CD8-positive, alpha-beta memory T cell (primary cell): ENCODE data around the gene FRMD4B. TPM values are rescaled to one million over a fixed set of nuclear protein-coding genes. Genes with fewer than 3 reads are reported as not detected.

Experiments used
- CTCF ChIA-PET: fragments of 350-600 bp; sonication (Branson Sonifier 250); formaldehyde crosslinking; loops from one replicate; lab custom pipeline; 2021; ENCODE audit warnings: antibody characterized with exemption; lab: Charles Lee
- POLR2A ChIA-PET: fragments of 350-600 bp; sonication (Branson Sonifier 250); formaldehyde crosslinking; loops from one replicate; lab custom pipeline; 2021; ENCODE audit warnings: antibody characterized with exemption; lab: Charles Lee
- DNase-seq, 5 donors: peaks; one replicate each; pipeline versions ENCODE4 v3.0.0 to v3.0.0-alpha.2; 2020 to 2022; ENCODE audit warnings: mixed read lengths in 1 of 5
- H3K27ac ChIP-seq: one replicate; pipeline ENCODE4 v1.7.0; 2013; ENCODE audit warnings: low read depth, mild to moderate bottlenecking, low read length, moderate library complexity
- H3K27me3 ChIP-seq: 2 replicates; pipeline ENCODE4 v1.7.0; 2013; ENCODE audit warnings: low read length, mild to moderate bottlenecking; ENCODE audit not compliant: insufficient read depth, poor library complexity, severe bottlenecking
- H3K36me3 ChIP-seq: 2 replicates; pipeline ENCODE4 v1.7.0; 2013; ENCODE audit warnings: mild to moderate bottlenecking, low read length, moderate library complexity; ENCODE audit not compliant: insufficient read depth
- H3K4me1 ChIP-seq: 2 replicates; pipeline ENCODE4 v1.7.0; 2013; ENCODE audit warnings: mild to moderate bottlenecking, low read length, moderate library complexity; ENCODE audit not compliant: insufficient read depth
- H3K4me3 ChIP-seq: 2 replicates; pipeline ENCODE4 v1.7.0; 2013; ENCODE audit warnings: mild to moderate bottlenecking, low read length
- H3K9me3 ChIP-seq: 2 replicates; pipeline ENCODE4 v1.7.0; 2013; ENCODE audit warnings: mild to moderate bottlenecking, low read length
- H3K27ac Mint-ChIP-seq, 8 donors: one replicate each; pipeline ENCODE4 v1.8.0; 2020 to 2021; ENCODE audit warnings: mixed read lengths in 8 of 8, mild to moderate bottlenecking in 6 of 8, inconsistent platforms in 3 of 8, moderate library complexity in 3 of 8
- H3K27me3 Mint-ChIP-seq, 2 donors: one replicate each; pipeline ENCODE4 v1.8.0; 2020 to 2021; ENCODE audit warnings: mixed read lengths in 2 of 2, mild to moderate bottlenecking in 1 of 2, moderate library complexity in 1 of 2
- H3K36me3 Mint-ChIP-seq, 3 donors: one replicate each; pipeline ENCODE4 v1.8.0; 2020 to 2021; ENCODE audit warnings: mixed read lengths in 3 of 3, inconsistent platforms in 1 of 3, mild to moderate bottlenecking in 1 of 3
- H3K4me1 Mint-ChIP-seq, 3 donors: one replicate each; pipeline ENCODE4 v1.8.0; 2020 to 2021; ENCODE audit warnings: mixed read lengths in 3 of 3, inconsistent platforms in 1 of 3, mild to moderate bottlenecking in 1 of 3
- H3K4me3 Mint-ChIP-seq, 7 donors: one replicate each; pipeline ENCODE4 v1.8.0; 2020 to 2021; ENCODE audit warnings: mixed read lengths in 7 of 7, mild to moderate bottlenecking in 6 of 7, moderate library complexity in 4 of 7, inconsistent platforms in 2 of 7
- H3K9me3 Mint-ChIP-seq, 5 donors: one replicate each; pipeline ENCODE4 v1.8.0; 2020 to 2022; ENCODE audit warnings: mixed read lengths in 5 of 5, mild to moderate bottlenecking in 3 of 5, moderate library complexity in 2 of 5, inconsistent platforms in 1 of 5
- polyA plus RNA-seq: library from polyadenylated mRNA; unstranded; fragments of 300-500 nt; fragmentation: Illumina TruSeq; gene quantifications from one replicate; pipeline ENCODE4 v1.2.3, GENCODE V29; 2021
- total RNA-seq, 2 experiments: library from RNA; stranded (reverse); gene quantifications; one replicate each; pipeline ENCODE4 v1.2.3, GENCODE V29; 2021

FRMD4B gene
- total and polyA plus RNA-seq, 3 experiments from 2014 or later, result 3.0 to 41.1 (median 40.3) TPM

DNA sequence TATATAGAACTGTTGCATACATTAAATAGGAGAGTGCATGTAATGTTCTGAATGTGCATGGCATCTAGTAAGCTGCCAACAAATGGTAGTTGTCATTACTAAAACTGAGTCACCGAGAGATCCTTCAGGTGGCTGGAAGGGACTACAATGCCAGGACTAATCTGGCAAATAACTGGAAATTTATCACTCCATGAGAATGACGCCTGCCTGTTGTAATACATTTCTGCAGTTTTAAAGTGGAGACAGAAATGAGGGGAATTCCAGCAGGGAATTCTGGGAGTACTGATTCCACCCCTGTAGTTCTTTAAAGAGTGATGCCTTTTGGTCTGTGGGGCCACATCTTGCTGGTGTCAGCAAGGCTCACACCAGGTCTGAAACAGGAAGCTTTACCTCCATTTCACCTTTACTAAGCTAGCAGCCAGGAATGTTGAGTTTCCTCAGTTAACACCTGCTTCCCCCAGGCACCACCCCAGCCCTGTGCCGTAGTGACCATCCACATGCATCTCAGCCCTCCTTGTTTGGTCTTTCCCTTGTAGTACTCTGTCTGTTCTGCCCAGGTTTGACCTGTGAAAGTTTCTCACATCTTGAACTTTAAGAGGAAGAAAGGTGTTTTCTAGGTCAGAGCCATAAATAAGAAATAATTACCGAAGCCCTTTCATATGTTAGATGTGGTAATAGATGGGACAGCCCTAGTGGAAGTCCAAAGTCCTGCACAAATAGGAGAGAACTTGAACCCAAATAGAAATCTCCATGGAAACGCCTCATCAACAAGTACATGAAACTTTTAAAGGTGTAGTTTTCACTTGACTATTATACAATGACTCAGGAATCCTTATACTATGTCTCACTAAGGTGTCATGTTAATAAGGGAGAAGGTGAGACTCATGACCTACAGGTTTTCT lies 206.8 kb downstream of the FRMD4B start:
- H3K36me3 Mint-ChIP-seq, result peaks cover 0 to 44% (median 18%) of the 10 kb centered on the region in 3 donors
- ChIA-PET CTCF (interaction anchor here (1.7 kb wide), 1 partner anchor 127 kb away, joined by 6 read pairs; no protein-coding TSS in a partner anchor), POLR2A (interaction anchor here (0.5 kb wide), 1 partner anchor 147 kb away, joined by 3 read pairs; no protein-coding TSS in a partner anchor)
- H3K9me3 ChIP-seq, result no peaks in the 10 kb centered on the region
- H3K4me1 ChIP-seq, result no peaks in the 10 kb centered on the region
- H3K27ac ChIP-seq, result no peak overlapping the region
- H3K27me3 ChIP-seq, result no peaks in the 10 kb centered on the region
- no peaks in the 10 kb centered on the region for H3K9me3 Mint-ChIP-seq
- H3K27ac Mint-ChIP-seq, result peak overlapping the region in 6 of 8 donors; percentile 4 to 87 (median 36)
- peak overlapping the region in 1 of 7 donors; percentile 73 for H3K4me3 Mint-ChIP-seq
- peaks cover 0 to 1% of the 10 kb centered on the region in 2 donors for H3K27me3 Mint-ChIP-seq
- no peak overlapping the region for H3K4me3 ChIP-seq
- no peak for DNase-seq
- H3K36me3 ChIP-seq, result peaks cover 5% of the 10 kb centered on the region
- peaks cover 8 to 11% (median 10%) of the 10 kb centered on the region in 3 donors for H3K4me1 Mint-ChIP-seq

DNA sequence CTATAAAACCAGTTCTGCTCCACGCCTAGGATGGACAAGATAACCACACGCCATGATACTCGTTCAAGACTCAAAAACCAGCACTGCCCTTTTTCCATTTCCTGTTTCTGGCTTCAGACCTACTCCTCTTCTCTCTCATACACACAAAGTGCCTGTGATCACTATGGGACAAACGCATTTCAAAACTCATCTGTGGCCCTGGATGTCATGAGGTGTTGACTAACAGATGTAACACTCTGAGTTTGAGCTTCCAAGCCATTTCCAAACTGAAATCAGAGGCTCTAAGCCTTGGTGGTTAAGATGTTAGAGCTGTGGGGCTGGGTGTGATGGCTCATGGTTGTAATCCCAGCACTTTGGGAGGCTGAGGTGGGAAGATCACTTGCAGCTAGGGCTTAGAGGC lies 207.8 kb downstream of the FRMD4B start:
- POLR2A ChIA-PET, result no interaction called here
- CTCF ChIA-PET, result interaction anchor here (1.7 kb wide), 1 partner anchor 128 kb away, joined by 6 read pairs; no protein-coding TSS in a partner anchor
- H3K36me3 Mint-ChIP-seq, result peaks cover 0 to 46% (median 18%) of the 10 kb centered on the region in 3 donors
- no peak overlapping the region for H3K27ac ChIP-seq
- peaks cover 0 to 1% of the 10 kb centered on the region in 2 donors for H3K27me3 Mint-ChIP-seq
- no peak overlapping the region for H3K4me3 Mint-ChIP-seq
- H3K4me1 Mint-ChIP-seq, result peaks cover 8 to 11% (median 10%) of the 10 kb centered on the region in 3 donors
- no peaks in the 10 kb centered on the region for H3K27me3 ChIP-seq
- no peaks in the 10 kb centered on the region for H3K4me1 ChIP-seq
- no peaks in the 10 kb centered on the region for H3K9me3 Mint-ChIP-seq
- no peak for DNase-seq
- H3K36me3 ChIP-seq, result peaks cover 5% of the 10 kb centered on the region
- no peaks in the 10 kb centered on the region for H3K9me3 ChIP-seq
- H3K27ac Mint-ChIP-seq, result peak overlapping the region in 2 of 8 donors; percentile 23 to 84
- H3K4me3 ChIP-seq, result no peak overlapping the region

DNA sequence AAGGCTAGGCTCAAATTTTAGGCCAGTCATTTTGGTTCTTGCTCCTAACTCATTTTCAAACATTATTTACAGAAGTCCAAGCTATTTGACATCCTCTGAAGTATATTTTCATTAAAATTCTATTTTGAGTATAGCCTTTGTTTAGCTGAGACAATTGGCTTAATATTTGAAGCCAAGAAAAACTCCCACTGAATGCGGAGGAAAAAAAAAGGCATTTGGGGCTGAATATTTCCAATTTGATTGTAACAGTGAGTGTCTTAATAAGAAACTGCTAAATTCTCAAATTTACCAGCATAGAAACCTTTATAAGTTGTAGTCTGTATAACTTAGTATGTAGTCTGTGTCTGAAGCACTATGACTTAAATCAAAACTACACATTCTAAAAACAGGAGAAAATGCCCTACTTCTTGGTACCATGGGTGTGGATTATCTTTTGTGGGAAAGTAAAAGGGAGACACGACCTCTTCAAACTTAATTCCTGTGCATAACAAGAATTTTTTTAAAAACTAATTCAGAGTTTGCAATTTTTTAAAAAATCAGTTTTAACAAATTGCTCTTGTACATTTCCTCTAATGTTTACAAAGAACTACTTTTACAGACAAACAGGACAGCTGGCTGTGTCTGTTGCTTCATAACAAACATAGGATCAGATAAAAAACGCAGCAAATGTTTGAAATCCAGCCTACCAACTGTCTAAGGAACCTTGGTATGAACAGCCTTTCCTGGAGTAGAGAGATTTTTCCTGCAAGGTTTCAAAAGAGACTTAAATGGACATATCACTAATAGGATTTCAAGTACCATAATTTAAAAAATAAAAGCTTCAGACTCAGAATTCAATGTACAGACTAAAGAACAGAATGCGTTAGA lies 210.8 kb downstream of the FRMD4B start:
- no peak for DNase-seq
- Histone ChIP-seq H3K4me1 (no peaks in the 10 kb centered on the region), H3K9me3 (no peaks in the 10 kb centered on the region), H3K27me3 (no peaks in the 10 kb centered on the region), H3K4me3 (no peak overlapping the region), H3K36me3 (no peaks in the 10 kb centered on the region), H3K27ac (no peak overlapping the region)
- Mint-ChIP-seq H3K4me3 (no peak overlapping the region), H3K36me3 (peaks cover 5 to 43% (median 9%) of the 10 kb centered on the region in 3 donors), H3K27ac (no peak overlapping the region), H3K9me3 (no peaks in the 10 kb centered on the region), H3K27me3 (peaks cover 0 to 1% of the 10 kb centered on the region in 2 donors), H3K4me1 (peaks cover 8 to 11% (median 10%) of the 10 kb centered on the region in 3 donors)
- ChIA-PET POLR2A (no interaction called here), CTCF (interaction anchor here (1.0 to 2.3 kb wide), 3 partner anchors 13 to 131 kb away, joined by 3 to 10 read pairs (median 3); no protein-coding TSS in a partner anchor)

DNA sequence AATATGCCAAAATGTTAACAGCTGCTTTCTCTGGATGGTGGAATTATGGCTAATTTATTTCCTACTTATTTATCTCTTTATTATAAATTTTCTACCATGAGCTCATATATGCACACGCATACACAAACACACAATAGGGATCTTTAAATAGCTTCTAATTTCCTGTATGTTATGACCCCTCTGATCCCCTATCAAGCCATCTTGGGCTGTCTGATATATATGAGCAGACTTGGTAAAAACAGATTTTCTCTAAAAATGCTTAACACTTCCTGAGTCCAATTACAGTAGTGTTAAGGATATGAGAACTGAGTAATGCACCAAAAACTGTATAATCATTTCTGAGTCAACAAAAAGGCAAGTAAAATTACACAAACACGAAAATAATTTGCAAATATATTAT lies 211.4 kb downstream of the FRMD4B start:
- Histone ChIP-seq H3K36me3 (no peaks in the 10 kb centered on the region), H3K9me3 (no peaks in the 10 kb centered on the region), H3K4me3 (no peak overlapping the region), H3K4me1 (no peaks in the 10 kb centered on the region), H3K27ac (no peak overlapping the region), H3K27me3 (no peaks in the 10 kb centered on the region)
- ChIA-PET CTCF (interaction anchor here (1.0 to 2.3 kb wide), 4 partner anchors 12 to 236 kb away, joined by 3 to 10 read pairs (median 3); no protein-coding TSS in a partner anchor), POLR2A (no interaction called here)
- Mint-ChIP-seq H3K4me3 (no peak overlapping the region), H3K9me3 (no peaks in the 10 kb centered on the region), H3K27ac (no peak overlapping the region), H3K4me1 (peaks cover 7 to 9% (median 8%) of the 10 kb centered on the region in 3 donors), H3K27me3 (peaks cover 0 to 1% of the 10 kb centered on the region in 2 donors), H3K36me3 (peaks cover 5 to 39% (median 7%) of the 10 kb centered on the region in 3 donors)
- DNase-seq, result no peak

DNA sequence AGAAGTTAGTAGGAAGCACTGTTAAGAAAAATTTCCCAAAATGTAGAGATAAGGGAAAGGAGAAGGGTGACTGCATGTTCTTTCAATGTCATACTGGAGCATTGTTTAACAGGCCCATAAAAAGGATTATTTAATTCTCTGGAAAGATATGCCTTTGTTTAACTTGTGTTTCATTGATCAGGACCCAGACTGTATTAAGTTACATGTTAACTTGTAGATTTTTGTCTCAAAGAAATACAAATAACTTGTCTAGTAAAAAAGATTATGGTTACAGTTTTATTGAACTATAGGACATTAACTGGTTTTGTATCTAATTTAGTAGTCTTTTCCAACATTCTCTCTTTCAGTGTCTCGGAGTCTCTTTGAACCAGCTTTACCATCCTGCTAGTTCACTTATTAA lies 213.8 kb downstream of the FRMD4B start:
- POLR2A ChIA-PET, result no interaction called here

DNA sequence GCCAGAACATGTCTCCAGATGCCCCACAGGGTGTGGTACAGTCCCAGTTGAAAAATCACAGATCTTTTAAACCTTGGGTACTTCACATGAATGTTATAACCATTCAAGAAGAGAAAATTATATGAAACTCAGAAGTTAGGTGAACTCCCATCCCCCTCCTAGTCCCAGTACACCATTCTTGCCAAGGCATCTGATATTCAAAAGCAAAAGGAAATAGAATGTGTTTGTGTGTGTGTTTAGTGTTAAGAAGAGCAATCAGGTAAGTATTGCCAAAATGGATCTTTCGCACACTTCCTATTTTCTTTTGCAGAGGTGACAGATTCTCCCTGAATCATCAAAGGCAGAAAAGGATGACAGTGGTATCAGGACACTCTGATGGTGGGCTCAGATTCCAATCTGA lies 219.4 kb downstream of the FRMD4B start:
- no peak overlapping the region for H3K27ac Mint-ChIP-seq
- no peak overlapping the region for H3K4me3 Mint-ChIP-seq
- peaks cover 2 to 3% of the 10 kb centered on the region in 2 donors for H3K27me3 Mint-ChIP-seq
- DNase-seq, result no peak
- no peaks in the 10 kb centered on the region for H3K9me3 Mint-ChIP-seq
- Histone ChIP-seq H3K36me3 (no peaks in the 10 kb centered on the region), H3K9me3 (no peaks in the 10 kb centered on the region), H3K27ac (no peak overlapping the region), H3K4me3 (no peak overlapping the region), H3K27me3 (no peaks in the 10 kb centered on the region), H3K4me1 (no peaks in the 10 kb centered on the region)
- ChIA-PET POLR2A (interaction anchor here (0.6 kb wide), 1 partner anchor 617 kb away, joined by 3 read pairs; no protein-coding TSS in a partner anchor), CTCF (no interaction called here)
- H3K4me1 Mint-ChIP-seq, result peaks cover 3 to 4% (median 3%) of the 10 kb centered on the region in 3 donors
- peaks cover 0 to 10% (median 5%) of the 10 kb centered on the region in 3 donors for H3K36me3 Mint-ChIP-seq

More for the DNA sequence above, 213.8 kb downstream of the FRMD4B start:
- H3K9me3 ChIP-seq, result no peaks in the 10 kb centered on the region
- DNase-seq, result no peak
- no peaks in the 10 kb centered on the region for H3K9me3 Mint-ChIP-seq
- H3K27me3 Mint-ChIP-seq, result no peaks in the 10 kb centered on the region
- no peak overlapping the region for H3K4me3 ChIP-seq
- H3K27ac Mint-ChIP-seq, result no peak overlapping the region
- peaks cover 5 to 36% (median 5%) of the 10 kb centered on the region in 3 donors for H3K36me3 Mint-ChIP-seq
- H3K4me3 Mint-ChIP-seq, result no peak overlapping the region
- no peaks in the 10 kb centered on the region for H3K4me1 ChIP-seq
- no peaks in the 10 kb centered on the region for H3K36me3 ChIP-seq
- H3K27me3 ChIP-seq, result no peaks in the 10 kb centered on the region
- no peaks in the 10 kb centered on the region for H3K4me1 Mint-ChIP-seq
- H3K27ac ChIP-seq, result no peak overlapping the region
- CTCF ChIA-PET, result interaction anchor here (1.3 kb wide), 1 partner anchor 10 kb away, joined by 3 read pairs; no protein-coding TSS in a partner anchor

DNA sequence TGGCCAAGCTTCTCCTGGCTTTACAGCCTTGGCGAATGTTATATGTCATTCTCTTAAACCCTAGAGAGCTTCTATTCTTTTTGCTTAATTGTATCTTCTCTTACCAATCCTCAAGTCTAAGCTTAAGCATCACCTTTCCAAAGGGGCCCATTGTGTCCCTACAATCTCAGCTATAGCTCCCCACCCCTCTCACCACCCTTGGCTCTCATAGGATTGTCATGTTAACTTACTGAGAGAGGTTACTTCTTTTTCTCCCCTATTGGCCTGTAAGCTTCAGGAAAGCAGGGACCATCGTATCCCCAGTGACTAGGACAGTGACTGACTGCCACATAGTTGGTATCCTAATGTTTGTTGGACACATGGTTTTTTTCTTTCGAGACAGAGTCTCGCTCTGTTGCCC lies 220.1 kb downstream of the FRMD4B start:
- Mint-ChIP-seq H3K4me1 (peaks cover 3 to 5% (median 4%) of the 10 kb centered on the region in 3 donors), H3K4me3 (no peak overlapping the region), H3K9me3 (no peaks in the 10 kb centered on the region), H3K27ac (peak overlapping the region in 1 of 8 donors; percentile 73), H3K27me3 (peaks cover 3 to 4% of the 10 kb centered on the region in 2 donors), H3K36me3 (peaks cover 0 to 3% (median 0%) of the 10 kb centered on the region in 3 donors)
- H3K9me3 ChIP-seq, result no peaks in the 10 kb centered on the region
- H3K4me3 ChIP-seq, result no peak overlapping the region
- DNase-seq, result no peak
- H3K36me3 ChIP-seq, result no peaks in the 10 kb centered on the region
- no peaks in the 10 kb centered on the region for H3K27me3 ChIP-seq
- ChIA-PET CTCF (interaction anchor here (1.0 to 12.0 kb wide), 2 partner anchors 47 to 143 kb away, joined by 4 to 244 read pairs; no protein-coding TSS in a partner anchor), POLR2A (no interaction called here)
- no peaks in the 10 kb centered on the region for H3K4me1 ChIP-seq
- no peak overlapping the region for H3K27ac ChIP-seq
